Activated CD4-positive, alpha-beta T cell treated with anti-CD3 and anti-CD28 coated beads, Interleukin-2, amount 50 U/mL, for 16 hours (primary cell): ENCODE results near the gene CHMP1A.
"Not testable (repeated sequence)": the region's sequence is repeated elsewhere in the genome, so short reads cannot be mapped to it uniquely, and the experiment has no call there.

ENCODE experiments used
- DNase-seq: peaks from one replicate; pipeline ENCODE4 v3.0.0-alpha.2; 2020

Gene CHMP1A

GRCh38 chr16:89656435-89657121, 930 bp downstream of the CHMP1A start:
- no peak for DNase-seq

DNA sequence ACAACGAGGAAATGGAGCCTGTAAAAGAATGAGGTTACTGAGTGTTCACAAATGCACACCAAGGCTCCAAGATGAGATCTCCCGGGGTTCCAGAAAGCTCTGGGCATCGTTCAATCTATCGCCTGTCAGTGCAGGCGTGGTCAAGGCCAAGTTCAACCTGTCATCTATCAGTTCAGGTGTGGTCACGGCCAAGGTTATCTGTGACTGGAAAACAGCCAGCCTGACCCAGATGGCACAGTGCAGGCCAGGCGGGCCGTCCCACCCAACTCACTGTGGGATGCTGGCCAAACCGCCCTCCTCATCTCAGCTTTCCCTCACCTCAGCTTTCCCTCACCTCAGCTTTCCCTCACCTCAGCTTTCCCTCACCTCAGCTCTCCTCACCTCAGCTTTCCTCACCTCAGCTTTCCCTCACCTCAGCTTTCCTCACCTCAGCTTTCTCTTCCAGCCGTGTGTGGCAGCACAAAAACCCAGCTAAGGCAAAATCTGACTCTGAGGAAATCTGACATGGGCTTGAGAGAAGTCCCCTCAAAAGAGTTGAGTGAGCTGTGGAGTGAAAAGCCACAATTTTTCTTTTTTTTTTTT, 2.4 kb downstream of the CHMP1A start:
- DNase-seq, result no peak

DNA sequence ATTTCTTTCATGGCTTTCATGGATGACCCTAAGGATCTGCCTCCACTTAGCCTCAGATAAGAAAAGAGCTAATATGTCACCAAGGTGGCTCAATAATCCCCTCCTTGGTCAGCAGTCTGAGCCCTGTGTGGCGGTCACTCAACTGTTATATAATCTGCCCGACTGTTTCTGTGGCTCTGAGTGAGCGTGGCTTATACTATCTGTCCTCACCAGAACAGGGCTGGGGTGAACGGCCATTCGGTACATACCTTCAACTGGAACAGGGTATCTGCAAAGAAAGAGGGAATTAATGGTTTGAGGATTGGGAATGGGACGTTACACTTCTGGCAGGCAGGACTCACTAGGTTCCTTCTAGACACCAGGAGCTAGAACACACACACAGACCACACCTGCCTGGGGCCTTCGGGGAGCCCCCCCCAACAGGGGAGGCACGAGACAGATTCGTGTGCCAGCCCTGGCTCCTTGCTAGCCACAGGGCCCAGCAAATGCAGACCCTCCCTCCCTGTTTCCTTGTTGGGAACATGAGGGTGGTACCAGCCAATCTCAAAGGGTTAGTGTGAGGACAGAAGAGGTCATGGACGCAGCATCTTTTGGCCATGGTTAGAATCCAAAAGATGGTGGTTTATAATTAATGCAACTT, 3.7 kb downstream of the CHMP1A start:
- DNase-seq, result no peak

DNA sequence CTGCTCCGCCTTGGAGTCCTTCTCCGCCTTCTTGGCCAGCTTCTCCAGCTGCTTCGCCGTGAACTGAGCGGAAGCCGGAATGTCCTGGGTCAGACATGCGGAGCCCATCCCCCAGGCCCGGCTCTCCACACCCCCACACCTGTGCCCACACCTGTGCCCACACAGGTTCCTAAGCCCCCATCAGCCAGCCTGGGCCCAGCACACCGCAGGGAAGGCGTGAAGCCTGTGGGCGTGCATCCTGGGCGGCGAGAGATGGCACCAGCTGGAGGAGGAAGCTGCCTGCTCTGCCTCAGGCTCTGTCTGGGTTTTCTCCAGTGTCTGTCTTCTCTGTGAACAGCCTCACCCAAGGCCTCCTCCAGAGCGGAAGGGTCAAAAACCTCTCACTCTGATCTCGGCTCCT, 5.9 kb downstream of the CHMP1A start:
- no peak for DNase-seq

DNA sequence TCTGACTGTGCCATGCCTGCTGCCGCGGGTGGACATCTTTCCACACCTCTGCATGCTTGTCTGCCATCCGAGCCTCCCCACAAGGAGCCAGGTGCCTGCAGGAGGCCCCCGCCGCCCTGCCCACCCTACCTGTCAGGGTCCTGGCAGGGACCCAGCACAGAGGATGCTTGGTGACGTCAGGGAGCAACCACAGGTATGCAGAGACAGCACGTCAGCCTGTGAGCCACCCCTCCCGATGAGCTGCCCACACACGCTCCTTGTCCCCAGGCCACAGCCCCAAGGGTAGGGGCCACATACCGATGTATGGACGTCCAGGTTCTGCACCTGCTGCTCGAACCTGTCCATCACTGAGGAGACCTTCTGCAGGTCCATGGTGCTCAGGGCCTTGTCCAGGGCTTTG, 10.6 kb downstream of the CHMP1A start:
- DNase-seq, result no peak

DNA sequence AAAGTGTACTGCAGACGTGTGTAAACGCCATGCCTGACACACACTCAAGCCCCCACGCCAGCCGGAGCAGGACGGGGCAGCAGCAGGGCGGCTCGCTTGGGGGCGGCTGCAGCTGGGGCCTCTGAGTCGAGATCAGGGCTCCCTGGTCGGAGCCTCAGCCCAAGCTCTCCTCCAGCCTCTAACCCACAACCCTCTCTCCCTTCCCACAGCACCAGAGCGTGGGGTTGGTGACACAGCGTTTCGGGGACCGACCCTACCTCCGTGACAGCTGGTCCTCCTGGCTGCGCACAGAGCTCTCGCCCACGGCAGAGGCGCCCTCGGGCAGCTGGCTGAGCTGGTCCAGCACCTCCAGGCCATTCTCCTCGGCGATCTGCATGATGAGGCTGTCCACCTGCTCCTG, 11.2 kb downstream of the CHMP1A start:
- DNase-seq, result no peak

GRCh38 chr16:89645122-89645521, 12.4 kb downstream of the CHMP1A start:
- DNase-seq, result no peak

DNA sequence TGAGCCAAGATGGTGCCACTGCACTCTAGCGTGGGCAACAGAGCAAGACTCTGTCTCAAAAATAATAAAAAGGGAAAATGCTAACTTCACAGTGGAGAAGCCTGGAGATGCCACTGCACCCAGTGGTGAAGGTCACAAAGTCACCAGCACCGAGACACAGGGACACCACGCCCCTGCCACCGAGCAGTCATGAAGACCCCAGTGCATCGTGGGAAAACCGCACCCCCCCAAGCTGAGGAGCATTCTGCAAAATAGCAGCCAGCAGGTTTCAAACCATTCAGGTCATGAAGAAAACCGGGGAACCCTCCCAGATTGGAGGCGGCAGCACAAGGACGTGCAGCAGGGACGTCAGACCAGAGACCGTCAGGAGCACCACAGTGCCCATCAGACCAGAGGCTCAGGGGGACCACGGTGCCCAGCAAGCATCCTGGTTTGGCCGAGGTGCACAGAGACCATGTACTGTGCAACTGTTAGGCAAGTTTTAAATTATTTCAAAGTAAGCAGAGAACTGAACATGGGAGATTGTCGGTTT, 13.7 kb downstream of the CHMP1A start:
- no peak for DNase-seq

- DNase-seq, result no peak
Measured at GRCh38 chr16:89642574-89642973, 14.9 kb downstream of the CHMP1A start.

DNA sequence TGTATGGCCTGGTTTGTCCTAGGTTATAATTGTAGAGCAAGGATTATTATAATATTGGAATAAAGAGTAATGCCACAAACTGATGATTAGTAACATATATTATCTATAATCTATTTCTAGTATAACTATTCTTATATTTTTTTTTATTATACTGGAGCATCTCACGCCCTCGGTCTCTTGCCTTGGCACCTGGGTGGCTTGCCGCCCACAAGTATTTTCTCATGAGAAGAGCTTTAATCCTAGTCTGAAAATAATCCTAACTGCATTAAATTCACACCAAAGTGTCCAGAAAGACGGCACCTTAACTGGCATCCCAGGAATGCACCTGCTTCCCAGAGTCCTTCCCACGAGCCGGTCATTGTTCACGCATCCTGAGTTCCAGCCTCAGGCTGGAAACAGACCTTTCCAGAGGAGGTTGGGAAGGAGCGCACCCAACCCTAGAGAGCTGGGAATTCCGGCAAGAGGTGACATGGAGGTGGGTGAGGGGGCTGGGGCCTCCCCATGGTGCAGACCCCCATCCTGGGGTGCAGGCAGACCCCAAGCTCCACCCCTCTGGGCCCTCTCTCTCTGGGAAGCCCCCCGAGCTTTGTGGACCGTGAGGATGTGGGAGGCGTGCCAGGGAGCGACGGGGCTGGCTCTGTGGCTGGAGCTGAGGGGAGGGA, 15.9 kb downstream of the CHMP1A start:
- DNase-seq, result no peak

- no peak for DNase-seq
Measured at GRCh38 chr16:89639385-89639784, 18.1 kb downstream of the CHMP1A start.

DNA sequence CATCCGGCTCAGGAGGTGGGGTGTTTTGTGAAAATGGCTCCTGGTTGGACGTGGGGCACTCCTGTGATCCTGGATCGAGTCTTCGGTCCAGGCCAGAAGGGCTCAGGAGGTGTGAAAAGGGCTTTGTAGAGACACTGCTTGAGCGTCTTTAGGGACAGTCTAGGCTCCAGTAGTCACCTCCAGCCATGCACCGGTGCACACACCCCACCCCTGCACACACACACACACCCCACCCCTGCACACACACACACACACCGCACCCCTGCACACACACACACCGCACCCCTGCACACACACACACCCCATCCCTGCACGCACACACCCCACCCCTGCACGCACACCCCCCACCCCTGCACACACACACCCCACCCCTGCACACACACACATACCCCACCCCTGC, 19.1 kb downstream of the CHMP1A start:
- DNase-seq, result no peak

- DNase-seq, result no peak
Measured at GRCh38 chr16:89637379-89637778, 20.1 kb downstream of the CHMP1A start.

DNA sequence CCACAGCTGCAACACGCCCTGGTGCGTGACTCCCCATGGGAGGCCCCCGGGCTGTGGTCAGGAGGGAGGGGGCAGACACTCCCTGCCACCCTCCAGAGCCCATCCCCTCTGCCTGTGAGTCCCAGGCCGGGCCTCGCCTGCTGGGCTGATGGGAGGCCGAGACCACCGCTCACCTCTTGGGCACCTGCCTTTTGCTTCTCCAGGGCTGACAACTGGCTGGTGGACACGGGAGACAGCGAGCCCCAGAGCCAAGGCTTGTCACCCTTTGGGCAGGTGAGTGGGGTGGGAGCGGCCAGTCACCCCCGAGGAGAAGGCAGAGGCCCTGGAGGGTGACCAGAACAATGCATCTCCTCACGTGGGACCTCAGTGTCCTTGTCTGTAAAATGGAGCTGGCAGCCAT, 20.8 kb downstream of the CHMP1A start:
- no peak for DNase-seq

DNA sequence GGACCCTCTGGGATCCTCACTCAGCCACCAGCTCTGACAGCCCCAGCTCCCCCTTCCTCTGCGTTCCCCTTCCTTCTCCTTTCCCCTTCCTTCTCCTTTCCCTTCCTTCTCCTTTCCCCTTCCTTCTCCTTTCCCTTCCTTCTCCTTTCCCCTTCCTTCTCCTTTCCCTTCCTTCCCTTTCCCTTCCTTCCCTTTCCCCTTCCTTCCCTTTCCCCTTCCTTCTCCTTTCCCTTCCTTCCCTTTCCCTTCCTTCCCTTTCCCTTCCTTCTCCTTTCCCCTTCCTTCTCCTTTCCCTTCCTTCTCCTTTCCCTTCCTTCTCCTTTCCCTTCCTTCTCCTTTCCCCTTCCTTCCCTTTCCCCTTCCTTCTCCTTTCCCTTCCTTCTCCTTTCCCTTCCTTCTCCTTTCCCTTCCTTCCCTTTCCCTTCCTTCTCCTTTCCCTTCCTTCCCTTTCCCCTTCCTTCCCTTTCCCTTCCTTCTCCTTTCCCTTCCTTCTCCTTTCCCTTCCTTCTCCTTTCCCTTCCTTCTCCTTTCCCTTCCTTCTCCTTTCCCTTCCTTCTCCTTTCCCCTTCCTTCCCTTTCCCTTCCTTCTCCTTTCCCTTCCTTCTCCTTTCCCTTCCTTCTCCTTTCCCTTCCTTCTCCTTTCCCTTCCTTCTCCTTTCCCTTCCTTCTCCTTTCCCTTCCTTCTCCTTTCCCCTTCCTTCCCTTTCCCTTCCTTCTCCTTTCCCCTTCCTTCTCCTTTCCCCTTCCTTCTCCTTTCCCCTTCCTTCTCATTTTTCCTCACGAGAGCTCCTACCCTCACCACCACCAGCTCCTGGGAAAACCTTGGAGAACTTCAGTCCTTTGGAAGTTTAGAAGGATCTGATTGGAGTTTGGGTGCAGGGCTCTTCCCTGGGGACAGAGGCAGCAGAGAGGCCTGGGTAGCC, 22.8 kb downstream of the CHMP1A start:
- not testable (repeated sequence) for DNase-seq

DNA sequence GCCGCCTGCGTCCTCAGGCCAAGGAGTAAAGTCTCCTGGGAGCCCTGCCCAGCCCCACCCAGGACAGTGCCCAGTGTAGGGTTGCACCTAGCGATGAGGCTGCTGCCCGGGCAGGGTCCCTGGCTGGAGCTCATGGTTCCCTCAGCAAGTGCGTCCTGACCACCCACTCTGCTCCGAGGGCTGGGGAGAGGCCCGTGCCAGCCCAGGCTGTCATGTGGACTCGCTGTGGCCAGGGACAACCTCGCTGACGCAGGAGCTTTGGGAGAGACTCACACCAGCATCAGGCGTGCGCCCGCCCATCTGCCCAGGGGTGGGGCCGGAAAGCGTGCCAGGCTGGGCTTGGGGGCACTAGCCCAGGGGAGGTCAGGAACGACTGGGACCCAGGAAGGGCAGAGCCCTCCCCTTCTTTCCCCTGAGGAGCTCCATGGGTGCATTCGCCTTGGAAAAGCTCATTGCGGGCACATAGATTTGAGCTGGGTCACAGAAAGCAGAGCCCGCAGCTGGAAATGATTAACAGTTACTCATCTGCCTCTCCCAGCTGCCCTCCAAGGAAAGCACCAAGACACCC, 24.4 kb downstream of the CHMP1A start:
- DNase-seq, result no peak

DNA sequence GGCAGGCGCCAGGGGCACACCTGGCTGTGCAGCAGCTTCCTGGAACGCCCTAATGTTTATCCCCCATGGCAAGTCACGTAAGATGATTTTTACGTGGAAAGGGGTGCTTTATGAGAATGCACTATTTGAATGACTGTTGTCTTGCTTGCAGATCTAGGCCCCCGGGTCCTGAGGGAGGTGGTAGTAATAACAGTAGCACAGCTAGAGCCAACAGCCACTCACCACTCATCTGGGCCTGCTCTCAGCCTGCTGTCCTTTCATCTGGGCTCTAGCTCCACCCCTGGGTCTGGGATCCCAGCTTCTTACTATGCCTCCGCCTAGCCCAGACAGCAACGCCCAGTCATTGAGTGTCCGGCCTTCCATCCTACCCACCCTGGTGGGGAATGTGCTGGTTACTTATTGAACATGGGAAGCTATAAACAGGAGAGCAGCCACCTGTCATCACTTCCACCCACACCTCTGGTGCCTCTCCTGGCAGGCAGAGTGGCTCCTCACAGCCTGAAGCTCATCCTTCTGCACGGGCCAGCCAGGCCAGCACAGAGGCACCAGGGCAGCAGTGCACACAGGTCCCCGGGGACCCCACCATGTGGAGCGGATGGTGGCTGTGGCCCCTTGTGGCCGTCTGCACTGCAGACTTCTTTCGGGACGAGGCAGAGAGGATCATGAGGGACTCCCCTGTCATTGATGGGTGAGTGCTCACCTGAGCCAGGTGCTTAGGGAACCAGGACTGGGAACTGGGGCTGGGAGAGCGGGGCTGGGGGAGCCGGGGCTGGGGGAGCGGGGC, 27.5 kb downstream of the CHMP1A start:
- no peak for DNase-seq

DNA sequence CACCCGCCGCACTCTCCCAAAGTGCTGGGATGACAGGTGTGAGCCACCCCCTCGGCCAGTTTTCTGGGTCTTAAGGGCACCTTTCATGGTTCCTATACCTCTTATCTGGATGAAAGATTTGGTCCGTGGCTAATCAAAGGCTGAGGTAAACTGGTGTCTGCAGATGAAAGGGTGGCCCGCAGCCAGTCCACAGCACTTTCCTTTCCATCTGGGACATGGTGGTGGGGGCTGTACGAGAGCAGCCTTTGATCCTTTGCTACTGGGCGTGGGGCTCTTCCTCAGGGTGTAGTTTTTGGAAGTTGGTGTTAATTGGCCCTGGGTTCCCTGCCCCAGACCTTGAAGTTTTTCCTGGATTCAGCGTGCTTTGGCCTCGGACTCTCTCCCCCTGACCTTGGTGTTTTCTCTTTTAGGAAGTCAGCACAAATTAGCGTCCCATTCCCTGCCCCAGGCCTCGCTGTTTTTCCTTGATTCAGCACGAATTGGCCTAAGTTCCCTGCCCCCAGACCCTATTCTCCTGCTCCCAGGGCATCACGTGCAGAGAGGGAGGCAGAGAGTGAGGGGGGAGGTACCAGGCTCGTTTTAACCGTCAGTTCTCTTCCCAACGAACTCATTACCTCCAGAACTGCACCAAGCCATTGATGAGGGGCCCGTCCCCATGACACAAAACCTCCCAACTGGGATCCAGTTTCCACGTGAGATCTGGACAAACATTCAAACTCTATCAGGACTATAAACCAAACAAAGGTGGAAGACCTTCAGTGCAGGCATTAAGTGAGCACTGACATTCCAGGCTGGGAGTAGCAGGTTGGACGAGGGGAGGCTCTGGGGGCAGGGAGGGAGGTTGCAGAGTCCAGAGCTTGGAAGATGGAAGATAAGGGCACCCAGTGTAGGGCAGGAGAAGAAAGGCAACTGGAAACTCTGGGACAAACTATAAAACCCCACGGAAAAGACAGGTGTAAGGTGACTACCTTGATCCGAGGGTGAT, 32.4 kb downstream of the CHMP1A start:
- no peak for DNase-seq

- DNase-seq, result no peak
Measured at GRCh38 chr16:89623511-89624261, 33.8 kb downstream of the CHMP1A start.
